Measurements from ENCODE around the gene TEKTIP1. TPM values are rescaled to one million over a fixed set of nuclear protein-coding genes. Genes with fewer than 3 reads are reported as not detected.
A peak's percentile ranks its signal among the peaks of the same experiment; 100 is the strongest.

TEKTIP1 gene
- total RNA-seq, 4 donors from 2014 or later, result 2.5 to 5.2 TPM; not detected in 2

DNA sequence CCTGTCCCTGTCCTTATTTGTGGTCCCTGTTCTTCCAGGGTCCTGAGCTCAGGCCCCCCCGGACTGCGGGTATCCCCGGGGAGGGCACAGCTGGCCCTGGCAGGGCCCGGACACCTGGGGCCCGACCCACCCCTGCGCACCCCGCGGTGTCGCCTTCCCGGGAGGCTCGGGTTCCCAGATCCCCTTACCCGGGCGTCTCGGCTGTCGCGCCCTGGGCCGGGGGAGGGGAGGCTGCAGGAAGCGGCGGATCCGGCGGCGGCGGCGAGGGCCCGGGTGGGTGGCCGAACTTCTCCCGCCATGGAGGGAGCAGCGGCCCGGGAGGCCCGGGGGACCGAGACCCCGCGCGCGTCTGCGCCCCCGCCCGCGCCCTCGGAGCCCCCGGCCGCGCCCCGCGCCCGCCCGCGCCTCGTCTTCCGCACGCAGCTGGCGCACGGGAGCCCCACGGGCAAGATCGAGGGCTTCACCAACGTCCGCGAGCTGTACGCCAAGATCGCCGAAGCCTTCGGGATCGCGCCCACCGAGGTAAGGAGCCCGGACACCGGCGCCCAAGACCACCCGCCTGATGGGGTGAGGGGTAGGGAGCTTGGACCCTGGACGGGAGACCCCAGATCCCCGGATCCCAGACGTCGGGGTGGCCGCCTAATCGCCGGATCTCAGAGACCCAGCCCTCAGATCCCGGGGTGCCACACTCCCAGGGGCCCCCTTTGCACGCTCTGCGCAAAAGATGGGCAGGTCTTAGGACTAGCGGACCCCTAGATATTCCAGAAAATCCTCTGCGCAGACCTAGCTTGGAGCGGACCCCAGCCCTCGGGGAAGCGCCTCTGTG is 46.5 kb downstream of the TEKTIP1 start, which contains the start of gene GIPC3:
Gene GIPC3 (plus strand): TSS at position 178 of the 826 bp plus-strand sequence. CDS start 120 bp downstream, at position 298.
- H3K4me1 ChIP-seq, result peaks cover 3 to 17% (median 9%) of the 10 kb centered on the region in 4 donors
- H3K36me3 ChIP-seq, result no peaks in the 10 kb centered on the region
- no peak for TF ChIP-seq CTCF (IDR thresholded peaks at IDR 0.05)
- TF ChIP-seq EP300 (IDR thresholded peaks at IDR 0.05; ENCODE audit: low read depth), result no peak
- TF ChIP-seq POLR2A (IDR thresholded peaks at IDR 0.05), result no peak
- intact Hi-C loops (cut with DNase I; ENCODE audit: low total_unique reads), result loop anchor here (2.0 kb wide), 1 partner anchor 37 kb away; no protein-coding TSS in a partner anchor
- 37% methylated on average over 19 of the region's 84 CpGs; no CpG with 5 or more reads in 1 of the 2 donors for WGBS, 2 donors (ENCODE audit: low coverage in 1 of 2)
- H3K4me3 ChIP-seq, result peak within 1 kb of the TSS in 3 of 4 donors; percentile 16 to 42 (median 24)
- H3K9me3 ChIP-seq, result no peaks in the 10 kb centered on the region
- peaks cover 29% of the 10 kb centered on the region for H3K27me3 ChIP-seq
- no peak within 1 kb of the TSS for H3K27ac ChIP-seq
- in situ Hi-C loops (cut with MboI; ENCODE audit: low pct_ligation_motif_present in 1 of 4, low pct_unique_long_range_greater_than_20kb in 1 of 4, low sequenced_read_pairs in 3 of 4), result no loop called here
- no peak for DNase-seq

- Histone ChIP-seq H3K9me3 (no peaks in the 10 kb centered on the region), H3K4me3 (peak overlapping the region in 3 of 4 donors; percentile 16 to 42 (median 24)), H3K27me3 (peaks cover 29% of the 10 kb centered on the region), H3K36me3 (no peaks in the 10 kb centered on the region), H3K4me1 (peaks cover 3 to 17% (median 8%) of the 10 kb centered on the region in 4 donors), H3K27ac (no peak overlapping the region)
- intact Hi-C loops (cut with DNase I; ENCODE audit: low total_unique reads), result loop anchor here (2.0 kb wide), 1 partner anchor 37 kb away; no protein-coding TSS in a partner anchor
- no peak for DNase-seq
- WGBS, 2 donors (ENCODE audit: low coverage in 1 of 2), result 44% methylated on average over 7 of the region's 16 CpGs; no CpG with 5 or more reads in 1 of the 2 donors
- in situ Hi-C loops (cut with MboI; ENCODE audit: low pct_ligation_motif_present in 1 of 4, low pct_unique_long_range_greater_than_20kb in 1 of 4, low sequenced_read_pairs in 3 of 4), result no loop called here
- peak; percentile 41 to 49 (median 44) for TF ChIP-seq CTCF (IDR thresholded peaks at IDR 0.05)
- no peak for TF ChIP-seq POLR2A (IDR thresholded peaks at IDR 0.05)
- TF ChIP-seq EP300 (IDR thresholded peaks at IDR 0.05; ENCODE audit: low read depth), result no peak
- TF ChIP-seq POLR2AphosphoS5 (IDR thresholded peaks at IDR 0.05), result no peak
These were observed 47.2 kb downstream of the TEKTIP1 start for GRCh38 chr19:3586127-3586626.

DNA sequence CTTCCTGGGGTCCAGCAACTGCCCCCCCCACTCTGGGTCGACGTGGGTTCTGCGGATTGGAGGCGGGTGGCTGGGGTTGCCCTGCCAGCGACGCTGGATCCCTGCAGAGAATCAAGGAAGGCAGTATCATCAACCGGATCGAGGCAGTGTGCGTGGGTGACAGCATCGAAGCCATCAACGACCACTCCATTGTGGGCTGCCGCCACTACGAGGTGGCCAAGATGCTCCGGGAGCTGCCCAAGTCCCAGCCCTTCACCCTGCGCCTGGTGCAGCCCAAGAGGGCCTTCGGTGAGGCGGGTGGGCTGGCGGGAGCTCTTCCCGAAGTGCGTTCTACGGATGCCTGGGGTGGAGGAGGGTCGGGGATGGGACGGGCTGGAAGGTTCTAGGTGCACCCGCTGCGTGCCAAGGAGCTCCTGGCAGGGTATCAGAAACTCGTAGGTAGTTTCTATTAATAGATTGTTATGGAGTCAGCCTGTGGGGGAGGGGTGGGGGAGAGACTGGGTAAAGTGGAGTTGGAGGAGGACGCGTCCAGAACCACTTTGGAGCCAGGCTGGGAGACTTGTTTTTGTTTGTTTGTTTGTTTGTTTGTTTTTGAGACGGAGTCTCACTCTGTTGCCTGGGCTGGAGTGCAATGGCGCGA is 47.9 kb downstream of the TEKTIP1 start:
- Histone ChIP-seq H3K36me3 (no peaks in the 10 kb centered on the region), H3K27ac (no peak overlapping the region), H3K4me1 (peaks cover 3 to 17% (median 8%) of the 10 kb centered on the region in 4 donors), H3K27me3 (peaks cover 29% of the 10 kb centered on the region), H3K9me3 (no peaks in the 10 kb centered on the region), H3K4me3 (no peak overlapping the region)
- TF ChIP-seq POLR2AphosphoS5 (IDR thresholded peaks at IDR 0.05) (no peak), EP300 (IDR thresholded peaks at IDR 0.05; ENCODE audit: low read depth) (no peak), POLR2A (IDR thresholded peaks at IDR 0.05) (no peak), CTCF (IDR thresholded peaks at IDR 0.05) (no peak)
- 75% methylated on average over 31 of the region's 31 CpGs; no CpG with 5 or more reads in 1 of the 2 donors for WGBS, 2 donors (ENCODE audit: low coverage in 1 of 2)
- DNase-seq, result no peak
- in situ Hi-C loops (cut with MboI; ENCODE audit: low pct_ligation_motif_present in 1 of 4, low pct_unique_long_range_greater_than_20kb in 1 of 4, low sequenced_read_pairs in 3 of 4), result no loop called here
- intact Hi-C loops (cut with DNase I; ENCODE audit: low total_unique reads), result loop anchor here (2.0 kb wide), 1 partner anchor 36 kb away; no protein-coding TSS in a partner anchor

GRCh38 chr19:3589439-3589838 is 50.5 kb downstream of the TEKTIP1 start:
- no peaks in the 10 kb centered on the region for H3K9me3 ChIP-seq
- peaks cover 32% of the 10 kb centered on the region for H3K27me3 ChIP-seq
- no peaks in the 10 kb centered on the region for H3K36me3 ChIP-seq
- in situ Hi-C loops (cut with MboI; ENCODE audit: low pct_ligation_motif_present in 1 of 4, low pct_unique_long_range_greater_than_20kb in 1 of 4, low sequenced_read_pairs in 3 of 4) (no loop called here), intact Hi-C loops (cut with DNase I; ENCODE audit: low total_unique reads) (no loop called here)
- no peak for DNase-seq
- TF ChIP-seq EP300 (IDR thresholded peaks at IDR 0.05; ENCODE audit: low read depth) (no peak), CTCF (IDR thresholded peaks at IDR 0.05) (no peak), POLR2A (IDR thresholded peaks at IDR 0.05) (no peak), POLR2AphosphoS5 (IDR thresholded peaks at IDR 0.05) (no peak)
- H3K27ac ChIP-seq, result no peak overlapping the region
- H3K4me1 ChIP-seq, result peaks cover 3 to 17% (median 8%) of the 10 kb centered on the region in 4 donors
- 83 to 93% methylated on average over 4 to 11 of the region's 11 CpGs for WGBS, 2 donors (ENCODE audit: low coverage in 1 of 2)
- H3K4me3 ChIP-seq, result no peak overlapping the region
